Activated CD8-positive, alpha-beta memory T cell treated with anti-CD3 and anti-CD28 coated beads for 4 hours (primary cell): ENCODE measurements around the gene EED.
"Not testable (repeated sequence)": the region's sequence is repeated elsewhere in the genome, so short reads cannot be mapped to it uniquely, and the experiment has no call there.

ENCODE experiments used
- DNase-seq, 2 donors: peaks; one replicate each; pipeline ENCODE4 v3.0.0-alpha.2; 2020; ENCODE audit warnings: low read depth in 2 of 2

Gene EED

GRCh38 chr11:86247608-86248007 is 3.1 kb downstream of the EED start:
- no peak for DNase-seq

GRCh38 chr11:86248609-86249008 is 4.1 kb downstream of the EED start:
- DNase-seq, result no peak

- no peak for DNase-seq
Measured at GRCh38 chr11:86249307-86250098, 5.0 kb downstream of the EED start.

- DNase-seq, result no peak
Measured at GRCh38 chr11:86251345-86251744, 6.8 kb downstream of the EED start.

- no peak for DNase-seq
Measured at GRCh38 chr11:86255896-86256295, 11.3 kb downstream of the EED start.

- no peak for DNase-seq
Measured at GRCh38 chr11:86256608-86257007, 12.1 kb downstream of the EED start.

GRCh38 chr11:86257446-86257845 is 12.9 kb downstream of the EED start:
- DNase-seq, result no peak

GRCh38 chr11:86259730-86260129 is 15.2 kb downstream of the EED start:
- DNase-seq, result no peak

- no peak for DNase-seq
Measured at GRCh38 chr11:86261328-86261727, 16.8 kb downstream of the EED start.

- no peak for DNase-seq
Measured at GRCh38 chr11:86262387-86262786, 17.8 kb downstream of the EED start.

- no peak for DNase-seq
Measured at GRCh38 chr11:86264649-86265048, 20.1 kb downstream of the EED start.

- no peak for DNase-seq
Measured at GRCh38 chr11:86265194-86265593, 20.6 kb downstream of the EED start.

- no peak for DNase-seq
Measured at GRCh38 chr11:86269645-86270044, 25.1 kb downstream of the EED start.

- no peak for DNase-seq
Measured at GRCh38 chr11:86274503-86274902, 29.9 kb downstream of the EED start.

GRCh38 chr11:86274999-86275398 is 30.4 kb downstream of the EED start:
- DNase-seq, result no peak

GRCh38 chr11:86275493-86276370 is 31.2 kb downstream of the EED start:
- no peak for DNase-seq

GRCh38 chr11:86277741-86278140 is 33.2 kb downstream of the EED start:
- DNase-seq, result no peak

GRCh38 chr11:86278226-86278625 is 33.7 kb downstream of the EED start:
- no peak for DNase-seq

GRCh38 chr11:86279747-86280146 is 35.2 kb downstream of the EED start:
- DNase-seq, result no peak

GRCh38 chr11:86287468-86287796 is 42.9 kb downstream of the EED start:
- no peak for DNase-seq

GRCh38 chr11:86288776-86289507 is 44.4 kb downstream of the EED start:
- no peak for DNase-seq

- not testable (repeated sequence) for DNase-seq
Measured at GRCh38 chr11:86289508-86290280, 45.1 kb downstream of the EED start.
